ENCODE measurements around the gene ATP1A2.
"Not testable (repeated sequence)": the region's sequence is repeated elsewhere in the genome, so short reads cannot be mapped to it uniquely, and the experiment has no call there.

Gene ATP1A2

DNA sequence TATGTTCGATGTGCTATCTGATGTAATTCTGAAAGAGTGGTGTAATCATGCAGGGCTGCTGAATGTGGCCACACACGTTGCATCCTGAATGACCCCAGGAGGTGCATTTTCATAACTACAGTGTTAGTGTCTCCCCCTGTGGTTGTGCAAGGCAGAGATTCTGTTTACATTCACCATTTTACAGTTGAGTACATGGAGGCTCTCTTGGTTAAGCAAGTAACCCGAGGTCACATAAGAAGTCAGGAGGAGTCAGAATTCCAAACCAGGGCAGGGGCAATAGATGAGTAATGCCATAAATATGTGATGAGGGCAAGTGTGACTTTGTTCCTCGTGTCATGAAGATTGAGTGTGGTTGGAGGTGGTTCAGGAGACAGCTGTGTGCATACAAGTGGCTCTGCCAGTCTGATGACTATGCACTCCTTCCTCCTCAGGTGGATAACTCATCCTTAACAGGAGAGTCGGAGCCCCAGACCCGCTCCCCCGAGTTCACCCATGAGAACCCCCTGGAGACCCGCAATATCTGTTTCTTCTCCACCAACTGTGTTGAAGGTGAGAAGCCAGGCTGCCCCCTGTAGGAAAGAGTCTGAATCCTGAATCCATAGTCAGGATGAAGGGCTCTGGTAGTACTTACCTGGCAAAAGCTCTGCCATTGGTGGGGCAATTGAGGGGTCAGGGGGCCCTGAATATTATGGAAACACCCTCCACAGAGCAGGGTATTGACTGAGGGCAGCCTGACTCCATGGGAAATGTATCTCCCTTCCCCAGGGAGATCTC is 9.3 kb downstream of the ATP1A2 start:
- DNase-seq (ENCODE audit: low read depth in 3 of 3) = no peak

DNA sequence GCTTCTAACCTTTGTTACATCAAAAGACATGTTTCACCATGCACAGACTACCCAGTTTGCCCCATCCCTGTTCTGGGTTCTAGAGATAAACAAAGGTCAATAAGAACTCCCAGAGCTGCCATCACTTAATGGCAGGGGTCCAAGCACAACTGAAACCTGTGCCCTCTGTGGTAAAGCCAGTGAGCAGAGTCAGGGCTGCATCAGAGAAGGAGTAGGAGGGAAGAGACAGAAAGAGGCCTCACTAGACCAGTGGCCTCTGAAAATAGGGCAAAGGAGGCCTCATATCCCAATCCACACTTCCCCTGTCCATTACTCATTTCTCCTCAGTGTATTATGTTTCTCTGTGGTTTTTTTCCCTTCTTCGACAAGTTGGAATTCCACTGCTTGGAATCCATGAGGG is 10.2 kb downstream of the ATP1A2 start:
- DNase-seq (ENCODE audit: low read depth in 3 of 3) = no peak

DNA sequence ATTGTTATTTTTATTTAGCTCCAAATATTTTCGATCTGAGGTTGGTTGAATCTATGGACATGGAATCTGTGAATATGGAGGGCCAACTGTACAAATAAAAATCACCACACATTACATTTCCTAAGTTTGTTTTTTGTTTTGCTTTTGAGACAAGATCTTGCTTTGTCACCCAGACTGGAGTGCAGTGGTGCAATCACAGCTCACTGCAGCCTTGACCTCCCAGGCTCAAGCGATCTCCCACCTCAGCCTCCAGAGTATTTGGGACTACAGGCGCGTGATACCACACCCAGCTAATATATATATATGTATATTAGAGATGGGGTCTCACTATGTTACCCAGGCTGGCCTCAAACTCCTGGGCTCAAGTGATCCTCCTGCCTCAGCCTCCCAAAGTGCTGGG is 10.8 kb downstream of the ATP1A2 start:
- not testable (repeated sequence) for DNase-seq (ENCODE audit: low read depth in 3 of 3)

DNA sequence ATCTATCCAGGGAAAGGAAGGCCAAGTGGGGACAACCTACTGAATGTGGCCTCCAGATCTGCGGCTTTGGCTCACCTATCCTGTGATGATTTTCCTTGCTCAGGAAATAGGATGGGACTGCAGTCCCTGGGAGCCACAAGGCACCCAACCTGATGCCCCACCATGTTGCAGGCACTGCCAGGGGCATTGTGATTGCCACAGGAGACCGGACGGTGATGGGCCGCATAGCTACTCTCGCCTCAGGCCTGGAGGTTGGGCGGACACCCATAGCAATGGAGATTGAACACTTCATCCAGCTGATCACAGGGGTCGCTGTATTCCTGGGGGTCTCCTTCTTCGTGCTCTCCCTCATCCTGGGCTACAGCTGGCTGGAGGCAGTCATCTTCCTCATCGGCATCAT is 11.8 kb downstream of the ATP1A2 start:
- no peak for DNase-seq (ENCODE audit: low read depth in 3 of 3)

DNA sequence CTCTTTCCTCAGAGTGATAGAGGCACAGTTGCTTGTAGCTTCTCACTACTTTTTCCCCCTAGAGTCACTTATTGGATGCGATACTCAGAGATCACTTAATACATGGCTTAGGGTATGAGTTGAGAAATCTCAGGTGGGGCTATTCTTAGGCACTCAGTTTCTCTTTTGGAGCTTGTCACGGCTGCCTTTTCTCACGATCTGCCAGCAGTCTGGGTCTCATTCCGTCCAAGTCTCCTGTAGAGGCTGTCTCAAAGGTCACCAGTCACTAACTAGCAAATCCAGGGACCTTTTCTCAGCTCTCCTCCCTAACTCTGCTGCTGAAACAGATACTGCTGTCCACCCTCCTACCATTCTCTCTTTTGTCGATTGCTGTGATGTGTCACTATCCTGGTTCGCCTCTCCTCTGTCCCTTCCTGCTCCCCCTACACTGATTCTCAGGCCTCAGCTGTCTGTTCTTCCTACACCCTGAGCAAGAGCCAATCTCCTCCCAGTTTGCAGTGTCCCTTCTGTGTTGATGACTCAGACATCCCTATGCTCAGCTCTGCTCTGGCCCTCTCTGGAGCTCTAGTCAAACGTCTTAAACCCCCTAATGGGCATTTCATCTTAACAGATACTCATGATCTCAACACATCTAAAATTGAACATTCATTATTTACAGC is 12.4 kb downstream of the ATP1A2 start:
- DNase-seq (ENCODE audit: low read depth in 3 of 3) = no peak

DNA sequence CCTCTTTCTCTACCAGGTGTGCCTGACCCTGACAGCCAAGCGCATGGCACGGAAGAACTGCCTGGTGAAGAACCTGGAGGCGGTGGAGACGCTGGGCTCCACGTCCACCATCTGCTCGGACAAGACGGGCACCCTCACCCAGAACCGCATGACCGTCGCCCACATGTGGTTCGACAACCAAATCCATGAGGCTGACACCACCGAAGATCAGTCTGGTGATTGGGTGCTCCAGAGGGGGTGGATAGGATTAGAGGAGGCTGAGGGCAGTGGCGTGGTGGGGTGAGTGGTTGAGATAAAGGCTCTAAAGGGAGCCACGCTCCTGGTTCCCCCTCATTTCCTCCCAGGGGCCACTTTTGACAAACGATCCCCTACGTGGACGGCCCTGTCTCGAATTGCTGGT is 13.1 kb downstream of the ATP1A2 start:
- DNase-seq (ENCODE audit: low read depth in 3 of 3) = no peak

DNA sequence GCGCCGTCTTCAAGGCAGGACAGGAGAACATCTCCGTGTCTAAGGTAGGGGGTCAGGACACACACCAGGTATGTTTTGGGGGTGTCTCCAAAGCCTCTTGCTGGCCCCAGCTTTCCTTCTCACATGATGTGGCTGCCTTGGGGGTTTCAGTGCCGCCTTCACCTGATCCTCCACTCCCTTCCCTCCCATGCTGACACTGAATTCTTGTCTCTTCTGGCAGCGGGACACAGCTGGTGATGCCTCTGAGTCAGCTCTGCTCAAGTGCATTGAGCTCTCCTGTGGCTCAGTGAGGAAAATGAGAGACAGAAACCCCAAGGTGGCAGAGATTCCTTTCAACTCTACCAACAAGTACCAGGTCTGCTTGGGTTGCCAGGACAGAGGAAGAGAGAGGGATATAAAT is 13.5 kb downstream of the ATP1A2 start:
- no peak for DNase-seq (ENCODE audit: low read depth in 3 of 3)

DNA sequence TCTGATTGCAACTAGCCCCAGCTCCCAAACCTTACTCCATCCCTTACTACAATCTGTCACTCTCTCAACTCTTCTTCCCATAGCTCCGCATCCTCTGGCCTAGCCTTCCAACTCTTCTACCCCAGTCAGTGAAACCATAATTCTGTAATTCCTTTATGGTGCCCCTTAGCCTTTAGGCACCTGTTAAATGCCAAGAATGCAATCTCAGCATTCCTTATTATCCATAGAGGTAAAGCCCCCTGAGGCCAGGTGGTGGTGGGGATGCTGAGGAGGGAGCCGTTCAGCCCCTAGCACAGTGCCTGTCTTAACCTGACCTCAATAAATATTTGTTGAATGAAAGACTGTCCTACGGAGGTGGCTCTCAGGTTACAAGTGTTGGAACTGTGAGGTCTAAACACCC is 14.0 kb downstream of the ATP1A2 start:
- DNase-seq (ENCODE audit: low read depth in 3 of 3) = no peak

DNA sequence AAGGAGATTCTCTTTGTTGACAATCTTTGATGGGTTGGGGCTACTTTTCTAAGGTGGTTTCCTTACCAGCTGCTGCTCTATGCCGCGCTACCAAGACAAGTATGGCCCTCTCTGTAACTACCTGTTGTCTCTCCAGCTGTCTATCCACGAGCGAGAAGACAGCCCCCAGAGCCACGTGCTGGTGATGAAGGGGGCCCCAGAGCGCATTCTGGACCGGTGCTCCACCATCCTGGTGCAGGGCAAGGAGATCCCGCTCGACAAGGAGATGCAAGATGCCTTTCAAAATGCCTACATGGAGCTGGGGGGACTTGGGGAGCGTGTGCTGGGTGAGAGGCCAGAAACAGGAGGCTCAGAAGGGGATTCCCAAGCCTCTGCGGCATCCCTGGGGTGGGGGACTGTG is 14.4 kb downstream of the ATP1A2 start:
- DNase-seq (ENCODE audit: low read depth in 3 of 3) = no peak

DNA sequence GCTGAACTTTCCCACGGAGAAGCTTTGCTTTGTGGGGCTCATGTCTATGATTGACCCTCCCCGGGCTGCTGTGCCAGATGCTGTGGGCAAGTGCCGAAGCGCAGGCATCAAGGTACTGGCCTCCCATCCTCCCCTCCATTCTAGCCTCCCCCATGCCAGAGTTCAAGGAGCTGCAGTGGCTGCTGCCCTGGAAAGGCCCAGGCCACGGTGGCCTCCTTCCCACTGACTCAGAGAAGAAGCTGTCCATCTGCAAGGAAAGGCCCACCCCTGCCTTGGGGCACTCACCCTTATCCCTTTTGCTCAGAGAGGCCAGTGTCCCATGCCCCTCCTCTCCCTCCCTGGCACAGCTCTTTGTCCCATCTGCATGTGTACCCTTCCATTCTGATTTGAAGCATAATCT is 14.9 kb downstream of the ATP1A2 start:
- DNase-seq (ENCODE audit: low read depth in 3 of 3) = no peak

DNA sequence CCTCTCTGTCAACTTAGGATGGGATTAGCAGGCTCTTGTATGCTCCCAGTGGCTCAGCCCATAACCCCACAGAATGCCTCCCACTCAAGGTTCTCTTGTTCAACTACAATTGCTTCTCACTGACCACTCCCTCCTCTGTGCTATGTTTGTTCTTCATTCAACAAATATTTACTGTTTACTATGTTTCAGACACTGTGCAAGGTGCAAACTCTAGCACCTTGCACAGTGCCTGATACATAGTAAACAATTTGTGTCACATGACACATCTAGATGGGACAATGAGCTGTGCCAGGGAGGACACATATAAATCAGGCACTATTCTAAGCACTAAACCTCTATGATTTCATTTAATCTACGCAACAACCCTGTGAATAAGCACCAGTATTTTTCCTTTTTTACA is 15.4 kb downstream of the ATP1A2 start:
- no peak for DNase-seq (ENCODE audit: low read depth in 3 of 3)

DNA sequence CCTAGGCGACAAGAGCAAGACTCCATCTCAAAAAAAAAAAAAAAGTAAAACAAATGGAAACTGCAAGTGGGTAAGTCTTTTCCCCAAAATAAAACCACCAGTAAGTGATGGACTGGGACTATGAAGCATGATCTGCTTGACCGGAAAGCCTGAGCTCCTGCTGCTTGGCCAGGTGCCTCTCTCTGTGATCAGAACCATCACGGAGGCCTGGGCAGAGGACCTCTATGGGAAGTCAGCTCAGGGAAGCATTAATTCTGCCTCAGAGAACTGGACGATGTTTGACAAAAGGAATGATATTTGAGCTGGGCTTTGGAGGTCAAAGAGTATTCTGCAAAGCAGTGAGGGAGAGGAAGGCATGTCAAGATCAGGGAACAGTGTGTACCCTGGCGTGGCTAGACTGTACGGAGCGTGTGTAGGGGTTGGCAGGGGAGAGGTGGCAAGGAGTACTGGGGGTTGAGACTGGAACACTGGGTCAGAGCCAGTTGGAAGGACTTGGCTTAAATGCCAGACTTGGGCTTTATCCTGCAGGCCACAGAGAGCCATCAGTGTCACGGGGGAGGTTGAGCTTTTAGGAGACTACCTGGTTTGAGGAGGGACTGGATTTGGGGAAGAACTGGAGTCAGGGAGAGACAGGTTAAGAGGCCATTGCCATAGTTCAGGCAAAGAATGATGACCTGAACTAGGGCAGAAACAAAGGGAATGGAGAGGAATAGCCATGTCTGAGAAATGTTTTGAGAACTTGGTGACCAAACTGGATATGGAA is 16.4 kb downstream of the ATP1A2 start:
- DNase-seq (ENCODE audit: low read depth in 3 of 3) = no peak

DNA sequence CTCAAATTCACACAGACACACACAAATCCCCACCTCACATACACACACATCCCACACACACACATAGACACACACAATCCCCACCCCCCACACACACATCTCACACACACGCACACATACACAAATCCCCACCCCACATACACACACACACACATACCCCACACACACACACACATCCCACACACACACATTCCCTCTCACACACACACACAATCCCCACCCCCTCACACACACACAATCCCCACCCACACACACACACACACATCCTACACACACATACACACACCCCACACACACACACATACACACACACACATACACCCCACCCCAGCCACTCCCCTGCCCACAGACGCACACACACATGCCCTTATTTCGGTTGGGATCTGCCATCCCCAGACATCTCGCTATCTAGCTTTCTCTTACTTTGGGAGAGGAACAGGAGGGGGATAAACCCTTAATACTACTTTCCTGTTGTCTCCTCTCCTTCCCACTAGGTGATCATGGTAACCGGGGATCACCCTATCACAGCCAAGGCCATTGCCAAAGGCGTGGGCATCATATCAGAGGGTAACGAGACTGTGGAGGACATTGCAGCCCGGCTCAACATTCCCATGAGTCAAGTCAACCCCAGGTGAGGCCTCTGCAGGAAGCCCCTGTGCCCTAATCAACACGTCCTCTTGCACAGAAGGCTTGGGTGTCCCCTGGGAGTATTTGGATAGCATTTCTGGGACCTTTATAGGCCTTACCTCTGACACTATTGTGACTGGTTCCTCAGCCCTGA is 18.6 kb downstream of the ATP1A2 start:
- no peak for DNase-seq (ENCODE audit: low read depth in 3 of 3)

DNA sequence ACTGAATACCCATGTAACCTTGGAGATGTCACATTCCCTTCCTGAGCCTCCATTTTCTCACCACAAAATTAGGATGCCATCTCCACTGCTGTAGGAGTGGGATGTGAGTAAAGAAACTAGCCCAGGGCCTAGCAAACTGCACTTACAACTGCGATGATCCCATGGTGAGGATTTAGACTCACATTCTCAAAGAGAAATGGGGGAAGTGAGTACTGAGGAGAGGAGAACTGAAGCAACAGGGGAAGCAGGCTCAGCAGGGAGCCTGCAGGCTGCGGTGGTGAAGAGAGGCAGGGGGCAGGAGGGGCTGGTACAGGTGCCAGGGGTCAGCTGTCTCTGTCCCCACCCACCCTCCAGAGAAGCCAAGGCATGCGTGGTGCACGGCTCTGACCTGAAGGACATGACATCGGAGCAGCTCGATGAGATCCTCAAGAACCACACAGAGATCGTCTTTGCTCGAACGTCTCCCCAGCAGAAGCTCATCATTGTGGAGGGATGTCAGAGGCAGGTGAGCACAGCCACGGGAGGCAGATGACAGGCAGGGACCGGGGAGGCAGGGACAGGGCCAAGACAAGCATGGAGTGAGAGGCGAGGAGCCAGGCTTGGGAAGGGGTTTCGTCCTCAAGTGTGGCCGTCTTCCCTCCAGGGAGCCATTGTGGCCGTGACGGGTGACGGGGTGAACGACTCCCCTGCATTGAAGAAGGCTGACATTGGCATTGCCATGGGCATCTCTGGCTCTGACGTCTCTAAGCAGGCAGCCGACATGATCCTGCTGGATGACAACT is 19.4 kb downstream of the ATP1A2 start:
- no peak for DNase-seq (ENCODE audit: low read depth in 3 of 3)

DNA sequence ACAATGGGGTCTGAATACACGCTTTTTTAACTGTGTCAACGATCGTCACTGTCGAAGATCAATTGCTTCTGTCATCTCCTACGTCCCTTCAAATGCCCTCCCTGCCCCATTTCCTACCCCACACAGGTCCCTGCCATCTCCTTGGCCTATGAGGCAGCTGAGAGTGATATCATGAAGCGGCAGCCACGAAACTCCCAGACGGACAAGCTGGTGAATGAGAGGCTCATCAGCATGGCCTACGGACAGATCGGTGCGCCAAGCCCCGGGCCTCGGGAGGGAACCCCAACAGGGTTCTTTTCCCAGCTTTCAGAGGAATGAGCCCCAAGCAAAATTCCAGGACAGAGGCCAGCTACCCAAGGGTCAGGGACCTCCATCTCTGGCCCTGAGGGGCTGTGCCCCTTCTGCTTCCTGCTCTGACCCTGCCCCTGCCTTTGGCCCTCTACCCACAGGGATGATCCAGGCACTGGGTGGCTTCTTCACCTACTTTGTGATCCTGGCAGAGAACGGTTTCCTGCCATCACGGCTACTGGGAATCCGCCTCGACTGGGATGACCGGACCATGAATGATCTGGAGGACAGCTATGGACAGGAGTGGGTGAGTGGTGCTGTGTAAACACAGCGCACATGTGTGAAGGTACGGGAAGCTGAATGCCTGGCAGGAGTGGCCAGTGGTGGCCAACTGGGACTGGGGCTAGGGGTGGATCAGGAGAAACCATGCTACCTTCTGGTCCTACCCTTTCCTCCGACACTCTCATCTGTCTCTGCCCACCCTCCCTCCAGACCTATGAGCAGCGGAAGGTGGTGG is 20.8 kb downstream of the ATP1A2 start:
- no peak for DNase-seq (ENCODE audit: low read depth in 3 of 3)

DNA sequence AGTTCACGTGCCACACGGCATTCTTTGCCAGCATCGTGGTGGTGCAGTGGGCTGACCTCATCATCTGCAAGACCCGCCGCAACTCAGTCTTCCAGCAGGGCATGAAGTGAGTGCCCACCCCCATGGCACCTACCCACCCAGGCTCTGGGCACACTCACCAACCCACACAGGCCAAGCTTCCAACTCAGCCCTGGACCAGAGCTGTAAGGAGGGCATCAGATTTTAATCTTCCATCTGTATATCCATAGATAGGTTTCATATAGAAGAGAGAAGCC is 21.3 kb downstream of the ATP1A2 start:
- no peak for DNase-seq (ENCODE audit: low read depth in 3 of 3)

DNA sequence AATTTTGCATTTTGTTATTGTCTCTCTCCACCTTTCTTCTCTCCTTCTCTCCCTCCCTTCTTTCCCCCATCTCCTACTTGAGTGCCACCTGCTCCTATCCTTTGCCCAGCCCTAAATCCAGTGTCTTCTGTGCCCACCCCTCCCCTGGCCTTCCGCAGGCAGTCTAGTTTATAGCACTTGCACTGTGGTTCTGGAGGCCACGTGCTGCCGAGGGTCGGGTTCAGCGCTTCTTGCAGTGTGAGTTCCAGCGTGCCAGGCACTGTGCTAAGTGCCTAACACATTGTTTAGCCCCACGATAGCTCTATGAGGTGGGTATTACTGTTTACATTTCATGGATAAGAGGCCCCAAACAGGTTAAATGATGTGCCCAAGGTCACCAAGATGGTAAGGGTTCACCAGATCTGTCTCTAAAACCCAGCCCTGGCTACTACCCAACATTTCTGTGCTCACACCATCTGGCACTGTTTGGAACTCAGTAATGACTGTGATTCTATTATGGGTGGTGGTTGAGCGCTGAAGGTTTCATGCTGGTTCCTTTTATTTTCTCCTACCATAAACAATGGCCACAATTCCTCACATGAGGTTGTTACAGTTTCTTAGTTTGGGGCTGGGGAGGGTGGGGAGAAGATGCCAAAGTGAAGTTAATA is 21.8 kb downstream of the ATP1A2 start:
- DNase-seq (ENCODE audit: low read depth in 3 of 3) = no peak

DNA sequence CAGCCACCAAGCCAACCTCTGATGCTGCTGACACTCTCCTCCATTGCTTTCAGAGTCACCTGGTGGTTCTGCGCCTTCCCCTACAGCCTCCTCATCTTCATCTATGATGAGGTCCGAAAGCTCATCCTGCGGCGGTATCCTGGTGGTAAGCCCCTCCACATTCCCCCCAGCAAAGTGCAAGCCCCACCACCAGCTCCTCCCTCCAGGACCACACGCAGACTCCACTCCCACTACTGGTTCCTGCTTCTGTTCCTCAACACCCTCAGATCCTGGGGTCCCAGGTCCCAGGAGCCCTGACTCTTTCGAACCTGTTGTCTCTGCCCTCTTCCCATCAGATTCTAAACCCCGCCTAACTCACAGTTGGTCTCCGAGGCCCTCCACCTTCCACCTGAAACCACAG is 24.3 kb downstream of the ATP1A2 start:
- DNase-seq (ENCODE audit: low read depth in 3 of 3) = no peak

DNA sequence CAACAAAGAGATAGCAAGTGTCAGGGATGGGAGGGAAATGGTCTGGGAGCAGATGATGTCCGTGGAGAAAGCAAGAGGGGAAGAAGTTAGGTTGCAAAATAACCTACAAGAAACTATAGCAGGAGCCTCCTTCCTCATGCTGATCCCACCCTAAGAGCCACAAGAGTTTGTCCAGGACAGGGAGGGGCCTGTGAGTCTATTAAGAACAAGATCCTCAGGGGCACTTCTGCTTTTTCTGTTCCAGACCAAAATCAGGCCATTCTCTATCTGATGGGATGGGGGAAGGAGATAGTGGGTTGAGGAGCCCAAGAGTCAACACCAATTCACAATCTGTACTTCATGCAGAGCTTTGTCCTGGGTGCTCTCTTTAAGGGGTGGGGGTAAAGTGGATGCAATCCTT is 28.1 kb downstream of the ATP1A2 start:
- no peak for DNase-seq (ENCODE audit: low read depth in 3 of 3)

DNA sequence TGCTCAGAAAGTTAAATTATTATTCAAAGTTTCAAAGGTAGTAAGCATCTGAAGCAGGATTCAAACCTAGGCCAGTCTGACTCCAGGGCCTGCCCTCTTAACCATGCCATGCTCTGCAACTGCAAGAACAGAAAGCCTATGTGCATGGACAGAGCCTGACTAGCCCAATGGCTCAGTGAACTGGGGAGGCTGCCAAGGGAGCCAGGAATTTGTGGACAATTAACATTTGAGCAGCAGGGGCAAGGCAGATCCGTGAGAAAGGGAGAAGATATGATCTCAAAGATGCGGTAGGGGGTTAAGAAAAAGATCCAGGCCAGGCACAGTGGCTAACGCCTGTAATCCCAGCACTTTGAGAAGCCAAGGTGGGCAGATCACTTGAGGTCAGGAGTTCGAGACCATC is 29.4 kb downstream of the ATP1A2 start:
- DNase-seq (ENCODE audit: low read depth in 3 of 3) = no peak
